Peyer's patch (tissue), 4 donors: ENCODE results near the gene EIF1B.

ENCODE experiments used
- POLR2A ChIP-seq, 2 donors: fragments of 450-650 bp; IDR thresholded peaks; one replicate each; pipeline ENCODE4 v1.5.1; 2017; ENCODE audit warnings: antibody characterized with exemption in 2 of 2, mild to moderate bottlenecking in 2 of 2, moderate library complexity in 2 of 2
- TF ChIP-seq, protein P1 (sequence below), 6 experiments: fragments of 450-650 bp in 4 of 6; fragments of 200-600 bp in 2 of 6; sonication (generic) in 1 of 6; IDR thresholded peaks; one replicate each; pipeline ENCODE4 v1.5.1; 2017 to 2019; ENCODE audit warnings: antibody characterized with exemption in 6 of 6, mild to moderate bottlenecking in 3 of 6, moderate library complexity in 1 of 6

DNA sequence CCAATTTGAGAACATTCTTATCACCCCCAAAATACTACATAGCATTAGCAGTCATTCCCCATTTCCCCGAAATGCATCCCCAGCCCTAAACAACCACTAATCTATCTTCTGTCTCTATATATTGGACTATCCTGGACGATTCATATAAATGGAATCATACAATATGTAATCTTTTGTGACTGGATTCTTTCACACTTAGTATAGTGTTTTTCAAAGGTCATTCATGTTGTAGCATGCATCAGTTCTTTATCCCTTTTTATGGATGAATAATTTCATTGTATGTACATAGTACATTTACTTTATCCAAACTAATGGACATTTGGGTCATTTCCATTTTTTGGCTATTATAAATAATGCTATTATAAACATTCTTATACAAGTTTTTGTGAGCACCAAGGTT, 27.5 kb upstream of the EIF1B start:
- TF ChIP-seq, protein P1, sequence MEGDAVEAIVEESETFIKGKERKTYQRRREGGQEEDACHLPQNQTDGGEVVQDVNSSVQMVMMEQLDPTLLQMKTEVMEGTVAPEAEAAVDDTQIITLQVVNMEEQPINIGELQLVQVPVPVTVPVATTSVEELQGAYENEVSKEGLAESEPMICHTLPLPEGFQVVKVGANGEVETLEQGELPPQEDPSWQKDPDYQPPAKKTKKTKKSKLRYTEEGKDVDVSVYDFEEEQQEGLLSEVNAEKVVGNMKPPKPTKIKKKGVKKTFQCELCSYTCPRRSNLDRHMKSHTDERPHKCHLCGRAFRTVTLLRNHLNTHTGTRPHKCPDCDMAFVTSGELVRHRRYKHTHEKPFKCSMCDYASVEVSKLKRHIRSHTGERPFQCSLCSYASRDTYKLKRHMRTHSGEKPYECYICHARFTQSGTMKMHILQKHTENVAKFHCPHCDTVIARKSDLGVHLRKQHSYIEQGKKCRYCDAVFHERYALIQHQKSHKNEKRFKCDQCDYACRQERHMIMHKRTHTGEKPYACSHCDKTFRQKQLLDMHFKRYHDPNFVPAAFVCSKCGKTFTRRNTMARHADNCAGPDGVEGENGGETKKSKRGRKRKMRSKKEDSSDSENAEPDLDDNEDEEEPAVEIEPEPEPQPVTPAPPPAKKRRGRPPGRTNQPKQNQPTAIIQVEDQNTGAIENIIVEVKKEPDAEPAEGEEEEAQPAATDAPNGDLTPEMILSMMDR (IDR thresholded peaks at IDR 0.05): no peak
- no peak for TF ChIP-seq POLR2A (IDR thresholded peaks at IDR 0.05)
